ENCODE measurements around the gene BICD1.

- TF ChIP-seq CTCF (conservative IDR thresholded peaks at IDR 0.05) (no peak), EZH2 (IDR thresholded peaks at IDR 0.05; ENCODE audit: low read depth) (no peak)
Observed at GRCh38 chr12:32382226-32382625, 275.6 kb downstream of the BICD1 start.

Data from PC-9 (cell line).